Common myeloid progenitor, CD34-positive (primary cell): ENCODE results near the gene UBTD1.

Experiments used
- CTCF ChIA-PET: fragments of 350-600 bp; sonication (Branson Sonifier 250); formaldehyde crosslinking; loops from one replicate; lab custom pipeline; 2021; ENCODE audit warnings: antibody characterized with exemption; lab: Charles Lee
- POLR2A ChIA-PET: fragments of 350-600 bp; sonication (Branson Sonifier 250); formaldehyde crosslinking; loops from one replicate; lab custom pipeline; 2021; ENCODE audit warnings: antibody characterized with exemption; lab: Charles Lee
- DNase-seq, 3 donors: peaks; one replicate each; pipeline versions ENCODE4 v3.0.0 to v3.0.0-alpha.2; 2013
- H3K27ac ChIP-seq, 2 experiments: 1 replicate in 1 of 2; 2 replicates in 1 of 2; pipeline ENCODE4 v1.7.0; 2013; ENCODE audit warnings: inconsistent platforms in 2 of 2, low read length in 2 of 2, mild to moderate bottlenecking in 2 of 2, low read depth in 1 of 2, moderate library complexity in 1 of 2; ENCODE audit not compliant: severe bottlenecking in 2 of 2, insufficient read depth in 1 of 2, poor library complexity in 1 of 2
- H3K27me3 ChIP-seq, 5 experiments: replicated peaks in 2 of 5; 1 replicate in 3 of 5; 2 replicates in 2 of 5; pipeline versions ENCODE4 v1.6.1 to v1.7.0; 2013; ENCODE audit warnings: low read length in 4 of 5, mild to moderate bottlenecking in 2 of 5, moderate library complexity in 2 of 5, inconsistent platforms in 1 of 5; ENCODE audit not compliant: insufficient read depth in 5 of 5, control insufficient read depth in 4 of 5
- H3K36me3 ChIP-seq, 4 experiments: 1 replicate in 2 of 4; 2 replicates in 2 of 4; pipeline versions ENCODE4 v1.6.1 to v1.7.0; 2013; ENCODE audit warnings: low read length in 3 of 4, control low read depth in 1 of 4, mild to moderate bottlenecking in 1 of 4; ENCODE audit not compliant: control insufficient read depth in 4 of 4, insufficient read depth in 4 of 4
- H3K4me1 ChIP-seq, 4 experiments: 1 replicate in 3 of 4; 2 replicates in 1 of 4; pipeline versions ENCODE4 v1.6.1 to v1.7.1; 2013; ENCODE audit warnings: low read length in 3 of 4, mild to moderate bottlenecking in 3 of 4, control low read depth in 1 of 4, inconsistent platforms in 1 of 4, moderate library complexity in 1 of 4; ENCODE audit not compliant: control insufficient read depth in 4 of 4, insufficient read depth in 4 of 4; ENCODE audit errors: control extremely low read depth in 1 of 4
- H3K4me3 ChIP-seq, 7 experiments: 1 replicate in 4 of 7; 2 replicates in 3 of 7; pipeline versions ENCODE4 v1.5.1 to v1.7.0; 2013; ENCODE audit warnings: mild to moderate bottlenecking in 7 of 7, low read length in 6 of 7, moderate library complexity in 6 of 7, inconsistent platforms in 2 of 7, low read depth in 2 of 7, control low read depth in 1 of 7; ENCODE audit not compliant: insufficient read depth in 4 of 7, control insufficient read depth in 1 of 7; ENCODE audit errors: extremely low read depth in 1 of 7
- H3K9me3 ChIP-seq, 5 experiments: 1 replicate in 4 of 5; 2 replicates in 1 of 5; pipeline versions ENCODE4 v1.6.1 to v1.7.1; 2013; ENCODE audit warnings: low read length in 4 of 5, mild to moderate bottlenecking in 2 of 5, inconsistent platforms in 1 of 5, low read depth in 1 of 5, moderate library complexity in 1 of 5; ENCODE audit not compliant: control insufficient read depth in 4 of 5, insufficient read depth in 2 of 5; ENCODE audit errors: control extremely low read depth in 1 of 5
- WGBS: methylation state at CpG from one replicate; pipeline ENCODE4 v1.1.5; 2013; ENCODE audit not compliant: insufficient coverage; 5-methylcytosine and 5-hydroxymethylcytosine counted together

UBTD1 gene

GRCh38 chr10:97607095-97607636, 108.4 kb downstream of the UBTD1 start:
- 94% methylated on average over 3 of the region's 5 CpGs for WGBS
- no peak for DNase-seq
- Histone ChIP-seq H3K4me1 (no peaks in the 10 kb centered on the region), H3K27ac (no peak overlapping the region), H3K27me3 (no peaks in the 10 kb centered on the region), H3K4me3 (no peak overlapping the region), H3K9me3 (no peaks in the 10 kb centered on the region), H3K36me3 (no peaks in the 10 kb centered on the region)
- CTCF ChIA-PET: interaction anchor here (0.8 kb wide), 1 partner anchor 15 kb away, joined by 3 read pairs; no protein-coding TSS in a partner anchor
- POLR2A ChIA-PET: no interaction called here

GRCh38 chr10:97608991-97609561, 110.4 kb downstream of the UBTD1 start:
- CTCF ChIA-PET: no interaction called here
- 100% methylated on average over 4 of the region's 13 CpGs for WGBS
- H3K4me3 ChIP-seq: no peak overlapping the region
- no peaks in the 10 kb centered on the region for H3K36me3 ChIP-seq
- no peaks in the 10 kb centered on the region for H3K4me1 ChIP-seq
- H3K27ac ChIP-seq: no peak overlapping the region
- no peaks in the 10 kb centered on the region for H3K27me3 ChIP-seq
- POLR2A ChIA-PET: no interaction called here
- DNase-seq: no peak
- no peaks in the 10 kb centered on the region for H3K9me3 ChIP-seq

GRCh38 chr10:97611473-97611872, 112.7 kb downstream of the UBTD1 start:
- DNase-seq: no peak
- Histone ChIP-seq H3K36me3 (peaks cover 0 to 4% (median 0%) of the 10 kb centered on the region in 4 experiments), H3K4me3 (no peak overlapping the region), H3K27me3 (no peaks in the 10 kb centered on the region), H3K4me1 (no peaks in the 10 kb centered on the region), H3K9me3 (no peaks in the 10 kb centered on the region), H3K27ac (no peak overlapping the region)
- WGBS: 97% methylated on average over 11 of the region's 12 CpGs
- ChIA-PET POLR2A (no interaction called here), CTCF (interaction anchor here (0.8 to 4.4 kb wide), 3 partner anchors 14 to 42 kb away, joined by 3 to 20 read pairs (median 8); partner anchors contain the start of gene ANKRD2)

- Histone ChIP-seq H3K9me3 (no peaks in the 10 kb centered on the region), H3K4me3 (no peak overlapping the region), H3K27ac (no peak overlapping the region), H3K27me3 (no peaks in the 10 kb centered on the region), H3K4me1 (no peaks in the 10 kb centered on the region), H3K36me3 (peaks cover 0 to 4% (median 0%) of the 10 kb centered on the region in 4 experiments)
- POLR2A ChIA-PET: no interaction called here
- DNase-seq: peak; percentile 4 to 46 (median 38)
- CTCF ChIA-PET: interaction anchor here (0.9 to 4.4 kb wide), 11 partner anchors 9 to 203 kb away, joined by 3 to 20 read pairs (median 5); partner anchors contain the start of genes ANKRD2 and HOGA1
- 70% methylated on average over 2 of the region's 2 CpGs for whole genome bisulfite sequencing
Measured at GRCh38 chr10:97612386-97612785, 113.7 kb downstream of the UBTD1 start.

- WGBS: no CpG with 5 or more reads among the region's 4 CpGs
- Histone ChIP-seq H3K9me3 (no peaks in the 10 kb centered on the region), H3K27ac (no peak overlapping the region), H3K27me3 (no peaks in the 10 kb centered on the region), H3K4me1 (no peaks in the 10 kb centered on the region), H3K36me3 (peaks cover 0 to 4% (median 1%) of the 10 kb centered on the region in 4 experiments), H3K4me3 (no peak overlapping the region)
- POLR2A ChIA-PET: no interaction called here
- CTCF ChIA-PET: interaction anchor here (0.7 kb wide), 1 partner anchor 153 kb away, joined by 3 read pairs; no protein-coding TSS in a partner anchor
- DNase-seq: no peak
Measured at GRCh38 chr10:97618285-97618684, 119.6 kb downstream of the UBTD1 start.

GRCh38 chr10:97618733-97619132, 120.0 kb downstream of the UBTD1 start:
- no peaks in the 10 kb centered on the region for H3K9me3 ChIP-seq
- no peak for DNase-seq
- 100% methylated on average over 1 of the region's 4 CpGs for WGBS
- CTCF ChIA-PET: no interaction called here
- H3K4me3 ChIP-seq: no peak overlapping the region
- H3K4me1 ChIP-seq: no peaks in the 10 kb centered on the region
- no peaks in the 10 kb centered on the region for H3K27me3 ChIP-seq
- no peak overlapping the region for H3K27ac ChIP-seq
- POLR2A ChIA-PET: no interaction called here
- H3K36me3 ChIP-seq: peaks cover 0 to 4% (median 1%) of the 10 kb centered on the region in 4 experiments
